ENCODE results near the gene ZNF579. TPM values are rescaled to one million over a fixed set of nuclear protein-coding genes. Genes with fewer than 3 reads are reported as not detected.

The ZNF579 gene
- total and polyA plus RNA-seq, 9 of the 15 experiments (the other 6 are each of a cell fraction or from before 2014, with no cell fraction given), result 0.06 to 15.9 (median 1.6) TPM

DNA sequence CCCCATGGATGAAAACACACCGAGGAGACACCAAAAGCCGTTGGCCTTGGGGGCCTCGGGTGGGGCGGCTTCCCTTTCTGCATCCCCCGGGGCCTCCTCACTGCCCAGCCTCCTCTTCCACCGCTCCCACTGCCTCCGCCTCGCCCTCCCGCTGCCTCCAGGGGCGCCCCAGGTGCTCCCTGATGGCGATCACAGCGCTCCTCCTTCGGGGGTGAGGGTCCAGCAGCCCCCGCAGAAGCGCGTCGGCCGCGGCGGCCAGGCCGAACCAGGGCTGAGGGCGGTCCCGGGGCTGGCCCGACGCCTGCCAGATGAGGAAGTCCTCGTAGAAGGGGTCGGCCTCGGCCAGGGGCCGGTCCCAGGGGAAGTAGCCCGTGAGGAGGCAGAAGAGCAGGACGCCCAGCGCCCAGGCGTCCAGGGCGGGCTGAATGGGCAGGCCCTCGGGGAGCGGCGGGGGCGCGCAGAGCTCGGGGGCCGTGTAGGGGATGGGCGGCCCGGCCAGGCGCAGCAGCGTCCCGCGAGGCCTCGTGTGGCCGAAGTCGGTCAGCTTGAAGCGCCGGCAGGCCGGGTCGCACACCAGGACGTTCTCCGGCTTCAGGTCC, 50.9 kb downstream of the ZNF579 start (continued):
- TF ChIP-seq, protein P1, sequence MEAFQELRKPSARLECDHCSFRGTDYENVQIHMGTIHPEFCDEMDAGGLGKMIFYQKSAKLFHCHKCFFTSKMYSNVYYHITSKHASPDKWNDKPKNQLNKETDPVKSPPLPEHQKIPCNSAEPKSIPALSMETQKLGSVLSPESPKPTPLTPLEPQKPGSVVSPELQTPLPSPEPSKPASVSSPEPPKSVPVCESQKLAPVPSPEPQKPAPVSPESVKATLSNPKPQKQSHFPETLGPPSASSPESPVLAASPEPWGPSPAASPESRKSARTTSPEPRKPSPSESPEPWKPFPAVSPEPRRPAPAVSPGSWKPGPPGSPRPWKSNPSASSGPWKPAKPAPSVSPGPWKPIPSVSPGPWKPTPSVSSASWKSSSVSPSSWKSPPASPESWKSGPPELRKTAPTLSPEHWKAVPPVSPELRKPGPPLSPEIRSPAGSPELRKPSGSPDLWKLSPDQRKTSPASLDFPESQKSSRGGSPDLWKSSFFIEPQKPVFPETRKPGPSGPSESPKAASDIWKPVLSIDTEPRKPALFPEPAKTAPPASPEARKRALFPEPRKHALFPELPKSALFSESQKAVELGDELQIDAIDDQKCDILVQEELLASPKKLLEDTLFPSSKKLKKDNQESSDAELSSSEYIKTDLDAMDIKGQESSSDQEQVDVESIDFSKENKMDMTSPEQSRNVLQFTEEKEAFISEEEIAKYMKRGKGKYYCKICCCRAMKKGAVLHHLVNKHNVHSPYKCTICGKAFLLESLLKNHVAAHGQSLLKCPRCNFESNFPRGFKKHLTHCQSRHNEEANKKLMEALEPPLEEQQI (IDR thresholded peaks at IDR 0.05), result no peak

DNA sequence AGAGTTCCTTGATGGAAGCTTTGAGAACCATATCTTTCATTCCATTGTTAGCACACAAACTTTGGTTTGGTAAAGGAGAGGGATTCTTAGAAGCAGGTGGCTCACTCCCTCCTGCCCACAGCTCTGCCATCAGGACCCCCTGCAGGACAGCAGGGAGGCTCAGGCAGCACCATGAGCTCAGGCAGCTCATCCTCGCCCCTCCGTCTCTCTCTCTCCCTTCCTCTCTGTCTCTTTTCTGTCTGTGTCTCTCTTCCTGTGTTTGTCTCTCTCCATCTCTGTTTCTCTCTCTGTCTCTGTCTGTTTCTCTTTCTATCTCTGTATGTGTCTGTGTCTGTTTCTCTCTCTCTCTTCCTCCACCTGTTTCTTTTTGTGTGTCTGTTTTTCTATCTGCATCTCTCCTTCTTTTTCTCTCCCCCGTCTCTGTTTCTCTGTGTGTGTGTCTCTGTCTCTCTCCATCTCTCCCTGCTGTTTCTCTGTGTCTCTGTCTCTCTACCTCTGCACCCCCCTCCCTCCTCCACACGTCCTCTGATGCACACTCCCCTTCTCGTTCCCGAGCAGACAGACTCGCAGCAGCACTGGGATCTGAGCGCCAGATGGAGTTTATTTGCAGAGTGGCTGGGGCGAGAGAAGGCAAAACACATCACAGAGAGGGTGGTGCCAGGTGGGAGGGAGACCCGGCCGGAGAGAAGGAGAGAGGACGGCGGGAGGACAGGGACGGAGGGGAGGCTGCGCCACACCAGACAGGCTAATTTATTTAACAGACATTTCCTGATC, 52.4 kb downstream of the ZNF579 start:
- no peak overlapping the region for H2AFZ ChIP-seq (ENCODE audit: low read depth, low read length)
- WGBS (ENCODE audit: insufficient coverage, low coverage, missing lambda C conversion rate), result 28% methylated on average over 8 of the region's 15 CpGs
- H3K27me3 ChIP-seq (ENCODE audit: control insufficient read depth in 2 of 2, insufficient read depth in 2 of 2, low read length in 2 of 2), result no peaks in the 10 kb centered on the region; a peak in 2 of 5 replicates
- ChIA-PET CTCF (ENCODE audit: low intra/inter-chr PET ratio) (no interaction called here), POLR2A (no interaction called here)
- no peak for ATAC-seq
- no peaks in the 10 kb centered on the region for H4K20me1 ChIP-seq (replicated peaks; ENCODE audit: control insufficient read depth, insufficient read depth, low read length)
- no peak for DNase-seq (ENCODE audit: extremely low read depth in 1 of 4, low spot score in 3 of 4)
- no peaks in the 10 kb centered on the region for H3K36me3 ChIP-seq (ENCODE audit: control insufficient read depth, insufficient read depth, low read length)
- FAIRE-seq, result no peak
- intact Hi-C loops (cut with micrococcal nuclease), result no loop called here
- H3K4me1 ChIP-seq (replicated peaks in 1 of 2; ENCODE audit: control insufficient read depth in 2 of 2, insufficient read depth in 2 of 2, low read length in 2 of 2), result peaks cover 0 to 31% of the 10 kb centered on the region in 2 experiments; a peak in 3 of 5 replicates
- no peak overlapping the region for H3K4me3 ChIP-seq
- no peaks in the 10 kb centered on the region for H3K79me2 ChIP-seq (ENCODE audit: control insufficient read depth, insufficient read depth, low read length)
- in situ Hi-C loops (cut with MboI), result no loop called here
- no peak overlapping the region for H3K9ac ChIP-seq (ENCODE audit: insufficient read depth in 1 of 2, low read depth in 2 of 2, low read length in 2 of 2)
- no TSS peak for BruUV-seq (replicated peaks)
- H3K9me1 ChIP-seq (ENCODE audit: control insufficient read depth, insufficient read depth, low read length), result no peaks in the 10 kb centered on the region
- H3K4me2 ChIP-seq (ENCODE audit: insufficient read depth, low read length), result no peak overlapping the region
- TF ChIP-seq ZNF707 (CRISPR knock-in tag; conservative IDR thresholded peaks at IDR 0.05), result no peak
- no peak for TF ChIP-seq TCF3 (CRISPR knock-in tag; IDR thresholded peaks at IDR 0.05)
- no peak for TF ChIP-seq ARNT (IDR thresholded peaks at IDR 0.05)
- TF ChIP-seq, protein P2, sequence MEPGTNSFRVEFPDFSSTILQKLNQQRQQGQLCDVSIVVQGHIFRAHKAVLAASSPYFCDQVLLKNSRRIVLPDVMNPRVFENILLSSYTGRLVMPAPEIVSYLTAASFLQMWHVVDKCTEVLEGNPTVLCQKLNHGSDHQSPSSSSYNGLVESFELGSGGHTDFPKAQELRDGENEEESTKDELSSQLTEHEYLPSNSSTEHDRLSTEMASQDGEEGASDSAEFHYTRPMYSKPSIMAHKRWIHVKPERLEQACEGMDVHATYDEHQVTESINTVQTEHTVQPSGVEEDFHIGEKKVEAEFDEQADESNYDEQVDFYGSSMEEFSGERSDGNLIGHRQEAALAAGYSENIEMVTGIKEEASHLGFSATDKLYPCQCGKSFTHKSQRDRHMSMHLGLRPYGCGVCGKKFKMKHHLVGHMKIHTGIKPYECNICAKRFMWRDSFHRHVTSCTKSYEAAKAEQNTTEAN (CRISPR knock-in tag; IDR thresholded peaks at IDR 0.05), result 0 out of 2 replicates have a peak, but pooled peaks have one; percentile 40
- peaks cover 12% of the 10 kb centered on the region for H3K9me3 ChIP-seq (replicated peaks; ENCODE audit: control insufficient read depth, insufficient read depth, low read depth, low read length)
- H3K27ac ChIP-seq (ENCODE audit: extremely low read depth, low read depth, low read length), result no peak overlapping the region

All from K562 (cell line).